Retinal pigment epithelial cell (primary cell): ENCODE measurements around the gene TRPC4AP.

Experiments used
- DNase-seq: peaks from one replicate; pipeline ENCODE4 v3.0.0-alpha.2; 2010; ENCODE audit warnings: low read depth
- H3K4me3 ChIP-seq: 2 replicates; pipeline ENCODE4 v1.5.1; 2011; ENCODE audit warnings: mild to moderate bottlenecking, low read length, control low read depth, moderate library complexity
- CTCF ChIP-seq: conservative IDR thresholded peaks from 2 replicates; pipeline ENCODE4 v1.5.1; 2011; ENCODE audit warnings: low read depth, low read length, control low read depth, inconsistent platforms

Gene TRPC4AP

GRCh38 chr20:34968042-34968775, 124.4 kb downstream of the TRPC4AP start:
- DNase-seq: no peak
- H3K4me3 ChIP-seq: no peak overlapping the region
- no peak for TF ChIP-seq CTCF

- no peak overlapping the region for H3K4me3 ChIP-seq
- no peak for DNase-seq
- no peak for TF ChIP-seq CTCF
These were observed 125.2 kb downstream of the TRPC4AP start for GRCh38 chr20:34967421-34967820.

GRCh38 chr20:34965051-34965450, 127.6 kb downstream of the TRPC4AP start:
- no peak for DNase-seq
- TF ChIP-seq CTCF: no peak
- H3K4me3 ChIP-seq: no peak overlapping the region

- H3K4me3 ChIP-seq: no peak overlapping the region
- no peak for TF ChIP-seq CTCF
- no peak for DNase-seq
These were observed 128.1 kb downstream of the TRPC4AP start for GRCh38 chr20:34964486-34964885.

GRCh38 chr20:34956751-34957472, 135.7 kb downstream of the TRPC4AP start:
- DNase-seq: no peak
- no peak for TF ChIP-seq CTCF
- H3K4me3 ChIP-seq: no peak overlapping the region

GRCh38 chr20:34956041-34956458, 136.6 kb downstream of the TRPC4AP start:
- no peak for DNase-seq
- TF ChIP-seq CTCF: no peak

More at GRCh38 chr20:34956041-34956458, 136.6 kb downstream of the TRPC4AP start:
- peak overlapping the region; percentile 78 for H3K4me3 ChIP-seq
